ENCODE results near the gene KLK5. TPM values are rescaled to one million over a fixed set of nuclear protein-coding genes. Genes with fewer than 3 reads are reported as not detected.
"Not testable (repeated sequence)": the region's sequence is repeated elsewhere in the genome, so short reads cannot be mapped to it uniquely, and the experiment has no call there.

The KLK5 gene
- total RNA-seq, 2 donors from 2014 or later = not detected

DNA sequence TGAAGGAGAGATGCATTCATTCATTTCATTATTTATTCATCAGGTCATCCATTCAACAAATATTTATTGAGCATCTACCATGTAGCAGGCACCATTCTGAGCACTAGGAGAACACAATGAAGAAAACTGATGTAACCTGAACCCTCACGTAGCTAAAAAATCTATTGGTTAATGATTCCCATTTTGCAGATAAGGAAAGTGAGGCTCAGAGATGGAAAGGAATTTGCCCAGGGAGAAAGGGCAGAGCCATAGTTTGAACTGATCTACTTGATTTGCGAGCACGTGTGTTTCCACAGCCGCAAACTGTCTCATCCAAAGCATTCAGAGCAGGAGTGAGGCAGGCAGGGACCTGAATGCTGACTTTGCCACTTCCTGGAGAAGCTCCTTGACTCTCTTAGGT, 45.8 kb upstream of the KLK5 start:
- H3K9me3 ChIP-seq = no peaks in the 10 kb centered on the region
- H3K27ac ChIP-seq = no peak overlapping the region
- DNase-seq (ENCODE audit: low spot score) (no peak), ATAC-seq (ENCODE audit: insufficient number of reproducible peaks, low FRiP score, low read depth) (no peak)
- H3K4me1 ChIP-seq (ENCODE audit: control insufficient read depth in 1 of 2, low read depth in 2 of 2) = no peaks in the 10 kb centered on the region
- no peaks in the 10 kb centered on the region for H3K36me3 ChIP-seq
- H3K27me3 ChIP-seq (replicated peaks; ENCODE audit: insufficient read depth) = no peaks in the 10 kb centered on the region
- no peak overlapping the region for H3K4me3 ChIP-seq
- no peak for TF ChIP-seq CTCF (IDR thresholded peaks at IDR 0.05)

DNA sequence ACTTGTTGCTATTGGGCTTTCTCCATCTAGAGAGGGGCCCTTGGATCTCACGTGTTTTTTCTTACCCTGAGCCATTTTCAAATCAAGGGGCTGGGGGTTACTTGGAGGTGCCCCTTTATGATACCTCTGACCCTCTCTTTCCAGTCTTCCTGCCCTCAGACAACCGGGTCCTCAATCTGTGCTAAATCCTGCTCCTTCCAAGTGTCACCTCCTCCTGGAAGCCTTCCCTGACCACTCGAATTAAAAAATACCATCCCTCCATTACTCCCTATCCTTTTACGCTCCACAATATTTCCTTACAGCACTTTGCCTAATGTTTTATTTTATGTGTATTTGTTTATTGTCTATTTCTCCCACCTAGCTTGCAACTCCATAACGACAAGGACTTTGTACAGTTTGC, 45.2 kb upstream of the KLK5 start:
- no peaks in the 10 kb centered on the region for H3K9me3 ChIP-seq
- no peaks in the 10 kb centered on the region for H3K27me3 ChIP-seq (replicated peaks; ENCODE audit: insufficient read depth)
- no peak for ATAC-seq (ENCODE audit: insufficient number of reproducible peaks, low FRiP score, low read depth)
- no peak for TF ChIP-seq CTCF (IDR thresholded peaks at IDR 0.05)
- H3K27ac ChIP-seq = no peak overlapping the region
- no peak for DNase-seq (ENCODE audit: low spot score)
- H3K4me1 ChIP-seq (ENCODE audit: control insufficient read depth in 1 of 2, low read depth in 2 of 2) = no peaks in the 10 kb centered on the region
- H3K4me3 ChIP-seq = no peak overlapping the region
- no peaks in the 10 kb centered on the region for H3K36me3 ChIP-seq

- Histone ChIP-seq H3K4me1 (ENCODE audit: control insufficient read depth in 1 of 2, low read depth in 2 of 2) (no peaks in the 10 kb centered on the region), H3K9me3 (no peaks in the 10 kb centered on the region), H3K4me3 (no peak overlapping the region), H3K27me3 (replicated peaks; ENCODE audit: insufficient read depth) (no peaks in the 10 kb centered on the region), H3K36me3 (no peaks in the 10 kb centered on the region), H3K27ac (no peak overlapping the region)
- TF ChIP-seq CTCF (IDR thresholded peaks at IDR 0.05) = no peak
- no peak for DNase-seq (ENCODE audit: low spot score)
- no peak for ATAC-seq (ENCODE audit: insufficient number of reproducible peaks, low FRiP score, low read depth)
Measured at GRCh38 chr19:50994129-50994528, 41.3 kb upstream of the KLK5 start.

DNA sequence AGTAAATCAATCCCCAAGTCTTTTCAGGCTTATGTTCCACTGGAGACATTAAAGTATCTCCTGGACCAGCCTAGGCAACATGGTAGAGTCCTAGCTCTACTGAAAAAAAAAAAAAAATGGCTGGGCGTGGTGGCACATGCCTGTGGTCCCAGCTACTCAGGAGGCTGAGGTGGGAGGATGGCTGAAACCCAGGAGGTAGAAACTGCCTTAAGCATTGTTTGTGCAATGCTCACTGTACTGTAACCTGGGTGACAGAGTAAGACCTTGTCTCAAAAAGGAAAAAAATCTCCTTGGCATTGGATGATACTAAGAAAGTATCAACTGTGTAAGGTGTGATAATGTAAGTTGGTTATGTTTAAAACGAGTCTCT, 39.8 kb upstream of the KLK5 start:
- Histone ChIP-seq H3K4me3 (no peak overlapping the region), H3K27ac (no peak overlapping the region), H3K36me3 (no peaks in the 10 kb centered on the region), H3K27me3 (replicated peaks; ENCODE audit: insufficient read depth) (no peaks in the 10 kb centered on the region), H3K9me3 (no peaks in the 10 kb centered on the region), H3K4me1 (ENCODE audit: control insufficient read depth in 1 of 2, low read depth in 2 of 2) (no peaks in the 10 kb centered on the region)
- no peak for DNase-seq (ENCODE audit: low spot score)
- ATAC-seq (ENCODE audit: insufficient number of reproducible peaks, low FRiP score, low read depth) = no peak
- TF ChIP-seq CTCF (IDR thresholded peaks at IDR 0.05) = no peak

DNA sequence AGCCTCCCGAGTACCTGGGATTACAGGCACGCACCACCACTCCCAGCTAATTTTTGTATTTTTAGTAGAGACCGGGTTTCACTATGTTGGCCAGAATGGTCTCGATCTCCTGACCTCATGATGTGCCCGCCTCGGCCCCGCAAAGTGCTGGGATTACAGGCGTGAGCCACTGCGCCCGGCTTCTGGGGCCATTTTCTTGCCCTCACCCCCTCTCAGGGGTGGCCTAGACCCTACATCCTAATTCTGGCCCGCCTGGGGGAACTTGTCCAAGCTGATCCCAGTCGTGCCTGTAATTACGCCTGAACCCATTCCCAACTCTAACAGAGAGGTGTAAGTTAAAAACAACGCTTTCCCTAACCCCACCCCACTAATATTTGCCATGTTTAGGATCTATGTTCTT, 31.6 kb upstream of the KLK5 start:
- not testable (repeated sequence) for H3K4me3 ChIP-seq; H3K36me3 ChIP-seq; H3K4me1 ChIP-seq (ENCODE audit: control insufficient read depth in 1 of 2, low read depth in 2 of 2); ATAC-seq (ENCODE audit: insufficient number of reproducible peaks, low FRiP score, low read depth); H3K9me3 ChIP-seq; H3K27me3 ChIP-seq (replicated peaks; ENCODE audit: insufficient read depth); H3K27ac ChIP-seq; DNase-seq (ENCODE audit: low spot score)

DNA sequence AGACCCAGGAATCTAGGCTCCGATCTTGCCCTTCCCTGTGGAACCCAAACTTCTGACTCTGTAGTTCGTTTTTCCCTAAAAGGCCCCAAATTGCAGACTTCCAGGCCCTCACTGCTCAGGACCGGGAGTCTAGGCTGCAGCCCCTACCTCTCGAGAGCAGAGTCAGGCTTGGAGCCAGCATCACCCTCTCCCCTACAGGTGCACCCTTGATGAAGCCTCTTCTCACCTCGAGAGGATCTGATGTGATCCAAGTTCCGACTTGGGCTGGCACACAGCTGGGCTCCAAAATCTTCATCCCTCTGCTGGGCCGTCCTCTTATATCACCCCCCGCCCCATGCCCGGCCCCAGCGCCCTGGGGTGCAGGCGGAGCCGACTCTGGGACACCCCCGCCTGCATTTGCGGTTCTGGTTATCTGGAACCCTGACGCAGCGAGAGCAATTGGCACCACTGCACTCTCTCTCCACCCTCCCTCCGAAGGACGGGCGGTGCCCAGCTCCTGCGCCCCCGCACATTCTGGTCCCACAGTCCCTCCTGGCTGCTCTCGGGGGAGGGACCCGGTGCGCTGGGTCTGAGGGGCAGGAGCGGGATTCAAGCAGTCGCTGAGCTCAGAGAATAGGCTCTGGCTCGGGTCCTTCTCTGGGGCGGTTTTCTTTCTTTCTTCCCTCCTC, 30.9 kb upstream of the KLK5 start, which contains the start of gene KLK7:
Gene KLK7, minus strand, starts transcription at position 293 of the 668 bp plus-strand sequence. CDS start 1,518 bp downstream, outside the sequence.
- Histone ChIP-seq H3K36me3 (no peaks in the 10 kb centered on the region), H3K27me3 (replicated peaks; ENCODE audit: insufficient read depth) (no peaks in the 10 kb centered on the region), H3K4me3 (no peak within 1 kb of the TSS), H3K4me1 (ENCODE audit: control insufficient read depth in 1 of 2, low read depth in 2 of 2) (no peaks in the 10 kb centered on the region), H3K9me3 (no peaks in the 10 kb centered on the region), H3K27ac (no peak within 1 kb of the TSS)
- DNase-seq (ENCODE audit: low spot score) (no peak), ATAC-seq (ENCODE audit: insufficient number of reproducible peaks, low FRiP score, low read depth) (no peak)
- no peak for TF ChIP-seq CTCF (IDR thresholded peaks at IDR 0.05)

Measured in thoracic aorta (tissue), 2 donors.